Colonic mucosa (tissue), 4 donors: ENCODE results near the gene ADGRV1. TPM values are rescaled to one million over a fixed set of nuclear protein-coding genes. Genes with fewer than 3 reads are reported as not detected.
"Not testable (repeated sequence)": the region's sequence is repeated elsewhere in the genome, so short reads cannot be mapped to it uniquely, and the experiment has no call there.

Source experiments
- DNase-seq: peaks from one replicate; pipeline ENCODE4 v3.0.0-alpha.2; 2020
- H3K27ac ChIP-seq: fragments of 200-600 bp; one replicate; pipeline ENCODE4 v1.8.0; 2021
- H3K27me3 ChIP-seq: fragments of 200-600 bp; one replicate; pipeline ENCODE4 v1.8.0; 2021
- H3K36me3 ChIP-seq: fragments of 200-600 bp; one replicate; pipeline ENCODE4 v1.8.0; 2021
- H3K4me1 ChIP-seq: fragments of 200-600 bp; one replicate; pipeline ENCODE4 v1.8.0; 2021; ENCODE audit warnings: mild to moderate bottlenecking
- H3K4me3 ChIP-seq: fragments of 200-600 bp; one replicate; pipeline ENCODE4 v1.8.0; 2021
- H3K9ac ChIP-seq, 2 donors: one replicate each; pipeline ENCODE4 v1.7.0; 2013; ENCODE audit warnings: control low read depth in 2 of 2, low read depth in 2 of 2, low read length in 2 of 2
- H3K9me3 ChIP-seq: fragments of 200-600 bp; one replicate; pipeline ENCODE4 v1.8.0; 2021
- CTCF ChIP-seq: fragments of 200-600 bp; IDR thresholded peaks from one replicate; pipeline ENCODE4 v1.8.0; 2022; ENCODE audit warnings: antibody characterized with exemption, mild to moderate bottlenecking
- intact Hi-C: fragments of 100-400 bp; cut with DNase I; formaldehyde crosslinking; loops from one replicate; pipeline ENCODE4 v1.14.1; 2022
- total RNA-seq, 2 donors: library from RNA; stranded (reverse); fragmentation: NEBNext Ultra II Directional in 1 of 2; extraction: Animal tissue kit (Norgen Biotek cat#: 25700) in 1 of 2; gene quantifications; one replicate each; pipeline ENCODE4 v1.2.1, GENCODE V29; 2021
- donor health status: healthy.
- donor health status: DM: no; HTN: no; CAD: no.
- donor health status: DM: no; HTN: no; CAD: no.

The ADGRV1 gene
- total RNA-seq, 2 donors from 2014 or later = 5.1 to 12.9 TPM

- Histone ChIP-seq H3K9me3 (no peaks in the 10 kb centered on the region), H3K27ac (no peak overlapping the region), H3K36me3 (no peaks in the 10 kb centered on the region), H3K9ac (no peak overlapping the region), H3K27me3 (no peaks in the 10 kb centered on the region), H3K4me3 (no peak overlapping the region), H3K4me1 (no peaks in the 10 kb centered on the region)
- no peak for TF ChIP-seq CTCF
- intact Hi-C loops = no loop called here
- no peak for DNase-seq
These were observed 403.9 kb downstream of the ADGRV1 start for GRCh38 chr5:90962481-90962880.

GRCh38 chr5:90965110-90965685 is 406.6 kb downstream of the ADGRV1 start:
- H3K27me3 ChIP-seq = no peaks in the 10 kb centered on the region
- H3K27ac ChIP-seq = no peak overlapping the region
- DNase-seq = no peak
- no peaks in the 10 kb centered on the region for H3K9me3 ChIP-seq
- intact Hi-C loops = no loop called here
- no peak overlapping the region for H3K4me3 ChIP-seq
- TF ChIP-seq CTCF = no peak
- H3K4me1 ChIP-seq = no peaks in the 10 kb centered on the region
- no peaks in the 10 kb centered on the region for H3K36me3 ChIP-seq
- H3K9ac ChIP-seq = no peak overlapping the region

GRCh38 chr5:90967443-90967842 is 408.8 kb downstream of the ADGRV1 start:
- no peaks in the 10 kb centered on the region for H3K9me3 ChIP-seq
- H3K27me3 ChIP-seq = no peaks in the 10 kb centered on the region
- intact Hi-C loops = no loop called here
- H3K4me1 ChIP-seq = no peaks in the 10 kb centered on the region
- H3K9ac ChIP-seq = no peak overlapping the region
- TF ChIP-seq CTCF = no peak
- DNase-seq = no peak
- H3K27ac ChIP-seq = no peak overlapping the region
- no peaks in the 10 kb centered on the region for H3K36me3 ChIP-seq
- H3K4me3 ChIP-seq = no peak overlapping the region

GRCh38 chr5:90967851-90968250 is 409.3 kb downstream of the ADGRV1 start:
- H3K4me3 ChIP-seq = no peak overlapping the region
- intact Hi-C loops = no loop called here
- no peaks in the 10 kb centered on the region for H3K27me3 ChIP-seq
- no peaks in the 10 kb centered on the region for H3K9me3 ChIP-seq
- no peak for DNase-seq
- H3K27ac ChIP-seq = no peak overlapping the region
- no peaks in the 10 kb centered on the region for H3K4me1 ChIP-seq
- TF ChIP-seq CTCF = no peak
- H3K36me3 ChIP-seq = no peaks in the 10 kb centered on the region
- H3K9ac ChIP-seq = no peak overlapping the region

- intact Hi-C loops = no loop called here
These were observed 409.7 kb downstream of the ADGRV1 start for GRCh38 chr5:90968319-90968718.

GRCh38 chr5:90969945-90970344 is 411.3 kb downstream of the ADGRV1 start:
- H3K9me3 ChIP-seq, H3K27me3 ChIP-seq, intact Hi-C loops, H3K9ac ChIP-seq, H3K27ac ChIP-seq, H3K4me3 ChIP-seq, H3K4me1 ChIP-seq, DNase-seq, H3K36me3 ChIP-seq: not testable (repeated sequence)

More at GRCh38 chr5:90968319-90968718, 409.7 kb downstream of the ADGRV1 start:
- H3K27me3 ChIP-seq = no peaks in the 10 kb centered on the region
- no peaks in the 10 kb centered on the region for H3K9me3 ChIP-seq
- no peak for DNase-seq
- H3K36me3 ChIP-seq = no peaks in the 10 kb centered on the region
- no peak overlapping the region for H3K27ac ChIP-seq
- no peak overlapping the region for H3K4me3 ChIP-seq
- no peak overlapping the region for H3K9ac ChIP-seq
- no peak for TF ChIP-seq CTCF
- H3K4me1 ChIP-seq = no peaks in the 10 kb centered on the region
